Smooth muscle cell of trachea (primary cell): ENCODE measurements around the gene DDX24. TPM values are rescaled to one million over a fixed set of nuclear protein-coding genes. Genes with fewer than 3 reads are reported as not detected.

Source experiments
- total RNA-seq: library from RNA; depleted of rRNA; stranded (reverse); fragments of >200 nt; gene quantifications from 2 replicates; pipeline ENCODE4 v1.2.1, GENCODE V29; 2014

The DDX24 gene
- total RNA-seq: 158 and 205 TPM in 2 replicates

GRCh38 chr14:94080621-94081385 lies at the start of gene DDX24, which contains the start of gene IFI27L1:
TSS of gene DDX24 (minus strand) at chr14:94081202. CDS start at chr14:94079742, 1,460 bp downstream.
TSS of gene IFI27L1 (plus strand) at chr14:94081310. CDS start at chr14:94096938, 15,628 bp downstream.

DNA sequence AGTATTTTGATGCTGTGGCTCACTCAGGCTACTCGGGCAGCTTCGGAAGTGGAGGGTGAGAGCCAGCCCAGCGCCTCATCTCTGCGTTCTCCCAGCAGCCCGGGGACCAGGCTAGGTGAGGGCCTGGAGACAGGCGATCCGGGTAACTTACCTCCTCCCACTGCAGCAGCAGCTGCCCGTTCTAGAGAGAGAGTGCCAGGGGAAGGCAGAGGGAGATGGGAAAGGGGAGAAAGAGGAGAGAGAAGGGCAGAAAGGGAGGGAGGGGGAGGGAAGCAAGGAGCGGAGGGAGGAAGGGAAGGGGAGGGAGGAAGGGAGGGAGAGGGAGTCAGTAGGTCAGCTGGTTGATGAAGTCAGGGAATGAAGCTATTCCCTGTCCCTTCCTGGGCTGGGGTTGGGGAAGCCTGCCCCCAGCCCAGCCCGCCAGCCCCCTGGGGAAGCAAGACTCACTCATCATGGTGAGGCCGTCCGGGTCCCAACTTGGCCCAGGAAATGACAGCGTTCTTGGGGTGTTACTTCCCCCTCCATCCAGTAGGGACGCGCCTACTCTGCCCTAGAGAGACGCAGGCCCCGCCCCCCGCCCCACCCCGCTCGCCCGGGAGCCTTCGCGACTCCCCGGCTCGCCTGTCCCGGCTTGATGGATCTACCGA lies 48.2 kb upstream of the DDX24 start, which contains the start of gene IFI27L2:
Gene IFI27L2 (minus strand): TSS at position 494 of the 647 bp plus-strand sequence. CDS start 40 bp downstream, at position 454.

DNA sequence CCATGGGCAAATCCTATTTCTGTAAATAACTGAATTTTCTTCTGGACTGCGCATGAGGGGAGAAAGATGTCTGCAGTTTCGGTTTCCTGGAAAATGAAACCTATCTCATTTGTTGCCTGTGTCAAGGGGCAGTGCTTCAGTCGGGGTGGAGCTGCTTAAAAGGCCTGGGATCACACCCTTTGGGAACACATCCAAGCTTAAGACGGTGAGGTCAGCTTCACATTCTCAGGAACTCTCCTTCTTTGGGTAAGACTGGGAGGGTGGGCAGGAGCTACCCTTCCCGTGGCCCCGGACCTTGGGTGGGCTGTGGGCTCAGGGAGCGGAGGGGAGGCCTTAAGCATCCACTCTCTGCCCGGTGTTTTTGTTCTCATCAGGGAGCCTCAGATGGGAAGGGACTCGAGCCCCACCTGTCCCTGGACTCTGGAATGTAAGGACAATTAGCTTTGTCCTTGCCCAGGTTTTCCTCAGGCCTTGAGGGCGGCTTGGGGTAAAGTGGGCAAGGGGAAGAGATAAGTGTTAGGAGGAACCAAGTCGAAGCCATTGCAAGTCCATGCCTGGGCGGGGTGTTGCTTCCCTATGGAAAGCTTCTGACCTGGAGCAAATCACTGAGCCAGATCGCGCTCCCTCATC lies 29.7 kb upstream of the DDX24 start, which contains the start of gene IFI27:
Gene IFI27 (plus strand): TSS at position 185 of the 630 bp plus-strand sequence.

DNA sequence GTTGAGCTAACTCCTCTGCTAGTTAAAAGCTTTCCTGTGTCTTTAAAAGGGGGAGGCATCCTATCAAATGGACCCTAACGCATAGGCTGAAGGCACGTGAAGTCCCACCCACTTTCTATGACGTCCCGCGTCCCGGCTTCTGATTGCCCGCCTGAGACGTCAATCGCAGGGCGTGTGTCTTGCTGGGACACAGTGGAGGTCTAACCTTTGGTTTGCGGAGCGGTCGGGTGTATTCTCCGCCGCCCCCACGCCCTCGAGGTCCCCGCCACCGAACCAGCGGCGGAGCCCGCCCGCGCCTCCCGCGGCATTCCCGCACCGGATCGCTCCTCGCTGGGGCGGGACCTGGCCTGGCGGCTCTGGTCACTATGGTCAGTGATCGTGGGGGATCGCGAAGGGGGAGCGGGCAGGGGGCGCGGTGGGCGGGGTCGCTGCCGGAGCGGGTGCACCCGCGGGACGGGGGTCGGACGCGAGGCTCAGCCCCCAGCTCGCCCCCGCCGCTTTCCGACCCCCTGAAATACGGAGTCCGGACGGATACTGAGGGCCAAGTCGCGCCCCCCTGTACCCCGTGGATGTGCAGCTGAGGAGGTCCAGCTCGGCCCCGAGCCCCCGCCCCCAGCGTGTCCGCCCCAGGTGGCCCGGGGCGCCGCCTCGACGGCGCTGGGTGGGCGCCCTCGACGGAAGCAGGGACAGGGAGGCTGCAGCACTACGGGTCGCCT lies 54.7 kb downstream of the DDX24 start, which contains the start of gene OTUB2:
Gene OTUB2 (plus strand): TSS at position 168 of the 716 bp plus-strand sequence. CDS start 198 bp downstream, at position 366.

Other genes with a start within 250 kb of the DDX24 start
- gene FAM181A, start 153.9 kb downstream of the DDX24 start, total RNA-seq: not detected in 2 replicates
- 0.50 and 1.2 TPM in 2 replicates for gene ASB2, start 104.6 kb downstream of the DDX24 start, total RNA-seq
- gene CCDC197, start 83.9 kb downstream of the DDX24 start, total RNA-seq: not detected in 2 replicates
- 1.7 and 2.8 TPM in 2 replicates for gene OTUB2, start 54.9 kb downstream of the DDX24 start, total RNA-seq
- 9.6 and 22.0 TPM in 2 replicates for gene IFI27L1, start 108 bp upstream of the DDX24 start, total RNA-seq
- gene IFI27, start 29.5 kb upstream of the DDX24 start, total RNA-seq: 34.4 and 52.5 TPM in 2 replicates
- gene IFI27L2, start 48.4 kb upstream of the DDX24 start, total RNA-seq: 99.8 and 126 TPM in 2 replicates
- gene PPP4R4, start 93.1 kb upstream of the DDX24 start, total RNA-seq: 0.44 and 2.8 TPM in 2 replicates
- gene SERPINA10, start 212.1 kb upstream of the DDX24 start, total RNA-seq: 0.17 TPM in 1 of 2 replicates, not detected in the other
- 0.17 TPM in 1 of 2 replicates, not detected in the other for gene SERPINA6, start 242.1 kb upstream of the DDX24 start, total RNA-seq